Measurements from ENCODE around the gene DDI1.

The DDI1 gene

GRCh38 chr11:103993507-103993906 lies 42.9 kb upstream of the DDI1 start:
- TF ChIP-seq CTCF (IDR thresholded peaks at IDR 0.05; ENCODE audit: low read depth, low read length, poor library complexity, severe bottlenecking), result no peak
- no peak for TF ChIP-seq EZH2phosphoT487 (IDR thresholded peaks at IDR 0.05; ENCODE audit: borderline replicate concordance, low read length)
- Histone ChIP-seq H3K9me2 (replicated peaks; ENCODE audit: control insufficient read depth, low read length) (no peaks in the 10 kb centered on the region), H3K36me3 (ENCODE audit: control insufficient read depth, low read length) (peaks cover 3% of the 10 kb centered on the region; the same call in 1 of the 2 replicates)

GRCh38 chr11:103994094-103994493 lies 42.3 kb upstream of the DDI1 start:
- H3K9me2 ChIP-seq (replicated peaks; ENCODE audit: control insufficient read depth, low read length), result no peaks in the 10 kb centered on the region
- no peaks in the 10 kb centered on the region for H3K27me3 ChIP-seq (ENCODE audit: control insufficient read depth, low read length)
- H3K4me3 ChIP-seq (ENCODE audit: low read length), result no peak overlapping the region
- H3K4me1 ChIP-seq (ENCODE audit: control insufficient read depth, low read length), result no peaks in the 10 kb centered on the region
- TF ChIP-seq CTCF (IDR thresholded peaks at IDR 0.05; ENCODE audit: low read depth, low read length, poor library complexity, severe bottlenecking) (no peak), EZH2phosphoT487 (IDR thresholded peaks at IDR 0.05; ENCODE audit: borderline replicate concordance, low read length) (no peak)
- peaks cover 3% of the 10 kb centered on the region; the same call in 1 of the 2 replicates for H3K36me3 ChIP-seq (ENCODE audit: control insufficient read depth, low read length)
- no peaks in the 10 kb centered on the region for H3K79me2 ChIP-seq (ENCODE audit: control insufficient read depth, low read length)
- no peaks in the 10 kb centered on the region for H3F3A ChIP-seq (ENCODE audit: control insufficient read depth, insufficient read depth)
- no peak overlapping the region for H3K27ac ChIP-seq (ENCODE audit: low read depth, low read length)
- H4K20me1 ChIP-seq (ENCODE audit: control insufficient read depth, insufficient read depth, low read depth, low read length), result no peaks in the 10 kb centered on the region
- H3K9me3 ChIP-seq (ENCODE audit: control insufficient read depth, insufficient read depth, low read length), result no peaks in the 10 kb centered on the region
- H3K4me2 ChIP-seq (ENCODE audit: low read length), result no peak overlapping the region

More at GRCh38 chr11:103993507-103993906, 42.9 kb upstream of the DDI1 start:
- H3K9me3 ChIP-seq (ENCODE audit: control insufficient read depth, insufficient read depth, low read length), result no peaks in the 10 kb centered on the region
- H3K27ac ChIP-seq (ENCODE audit: low read depth, low read length), result no peak overlapping the region
- no peak overlapping the region for H3K4me3 ChIP-seq (ENCODE audit: low read length)
- no peak overlapping the region for H3K4me2 ChIP-seq (ENCODE audit: low read length)
- H3K79me2 ChIP-seq (ENCODE audit: control insufficient read depth, low read length), result no peaks in the 10 kb centered on the region
- no peaks in the 10 kb centered on the region for H3K4me1 ChIP-seq (ENCODE audit: control insufficient read depth, low read length)
- H4K20me1 ChIP-seq (ENCODE audit: control insufficient read depth, insufficient read depth, low read depth, low read length), result no peaks in the 10 kb centered on the region
- no peaks in the 10 kb centered on the region for H3F3A ChIP-seq (ENCODE audit: control insufficient read depth, insufficient read depth)
- no peaks in the 10 kb centered on the region for H3K27me3 ChIP-seq (ENCODE audit: control insufficient read depth, low read length)

GRCh38 chr11:103994518-103994917 lies 41.9 kb upstream of the DDI1 start:
- H3K4me2 ChIP-seq (ENCODE audit: low read length), result no peak overlapping the region
- H3K9me3 ChIP-seq (ENCODE audit: control insufficient read depth, insufficient read depth, low read length), result no peaks in the 10 kb centered on the region
- no peak for TF ChIP-seq EZH2phosphoT487 (IDR thresholded peaks at IDR 0.05; ENCODE audit: borderline replicate concordance, low read length)
- H3K4me3 ChIP-seq (ENCODE audit: low read length), result no peak overlapping the region
- H3K27ac ChIP-seq (ENCODE audit: low read depth, low read length), result no peak overlapping the region
- H3K4me1 ChIP-seq (ENCODE audit: control insufficient read depth, low read length), result no peaks in the 10 kb centered on the region
- peaks cover 3% of the 10 kb centered on the region; the same call in 1 of the 2 replicates for H3K36me3 ChIP-seq (ENCODE audit: control insufficient read depth, low read length)
- no peaks in the 10 kb centered on the region for H3K9me2 ChIP-seq (replicated peaks; ENCODE audit: control insufficient read depth, low read length)
- H3F3A ChIP-seq (ENCODE audit: control insufficient read depth, insufficient read depth), result no peaks in the 10 kb centered on the region
- no peaks in the 10 kb centered on the region for H3K27me3 ChIP-seq (ENCODE audit: control insufficient read depth, low read length)
- no peaks in the 10 kb centered on the region for H3K79me2 ChIP-seq (ENCODE audit: control insufficient read depth, low read length)
- no peaks in the 10 kb centered on the region for H4K20me1 ChIP-seq (ENCODE audit: control insufficient read depth, insufficient read depth, low read depth, low read length)

- TF ChIP-seq CTCF (IDR thresholded peaks at IDR 0.05; ENCODE audit: low read depth, low read length, poor library complexity, severe bottlenecking) (no peak), EZH2phosphoT487 (IDR thresholded peaks at IDR 0.05; ENCODE audit: borderline replicate concordance, low read length) (no peak)
- Histone ChIP-seq H4K20me1 (ENCODE audit: control insufficient read depth, insufficient read depth, low read depth, low read length) (no peaks in the 10 kb centered on the region), H3K4me1 (ENCODE audit: control insufficient read depth, low read length) (no peaks in the 10 kb centered on the region), H3K27ac (ENCODE audit: low read depth, low read length) (no peak overlapping the region), H3K27me3 (ENCODE audit: control insufficient read depth, low read length) (no peaks in the 10 kb centered on the region), H3F3A (ENCODE audit: control insufficient read depth, insufficient read depth) (no peaks in the 10 kb centered on the region), H3K9me2 (replicated peaks; ENCODE audit: control insufficient read depth, low read length) (no peaks in the 10 kb centered on the region), H3K9me3 (ENCODE audit: control insufficient read depth, insufficient read depth, low read length) (no peaks in the 10 kb centered on the region), H3K79me2 (ENCODE audit: control insufficient read depth, low read length) (no peaks in the 10 kb centered on the region), H3K36me3 (ENCODE audit: control insufficient read depth, low read length) (peaks cover 3% of the 10 kb centered on the region; the same call in 1 of the 2 replicates), H3K4me3 (ENCODE audit: low read length) (no peak overlapping the region), H3K4me2 (ENCODE audit: low read length) (no peak overlapping the region)
Observed at GRCh38 chr11:103995896-103996295, 40.5 kb upstream of the DDI1 start.
